HTR-8/SVneo (cell line): Measurements from ENCODE around the gene RBM11.
"Not testable (repeated sequence)": the region's sequence is repeated elsewhere in the genome, so short reads cannot be mapped to it uniquely, and the experiment has no call there.

Experiments used
- DNase-seq: peaks from one replicate; pipeline ENCODE4 v3.0.0; 2011; ENCODE audit warnings: low spot score, mixed read lengths; ENCODE audit not compliant: insufficient read length
- FAIRE-seq: peaks from 2 replicates; lab custom pipeline; 2011; peaks lifted over from hg19 to GRCh38; lab: Jason Lieb, UNC

Gene RBM11, protein sequence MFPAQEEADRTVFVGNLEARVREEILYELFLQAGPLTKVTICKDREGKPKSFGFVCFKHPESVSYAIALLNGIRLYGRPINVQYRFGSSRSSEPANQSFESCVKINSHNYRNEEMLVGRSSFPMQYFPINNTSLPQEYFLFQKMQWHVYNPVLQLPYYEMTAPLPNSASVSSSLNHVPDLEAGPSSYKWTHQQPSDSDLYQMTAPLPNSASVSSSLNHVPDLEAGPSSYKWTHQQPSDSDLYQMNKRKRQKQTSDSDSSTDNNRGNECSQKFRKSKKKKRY

DNA sequence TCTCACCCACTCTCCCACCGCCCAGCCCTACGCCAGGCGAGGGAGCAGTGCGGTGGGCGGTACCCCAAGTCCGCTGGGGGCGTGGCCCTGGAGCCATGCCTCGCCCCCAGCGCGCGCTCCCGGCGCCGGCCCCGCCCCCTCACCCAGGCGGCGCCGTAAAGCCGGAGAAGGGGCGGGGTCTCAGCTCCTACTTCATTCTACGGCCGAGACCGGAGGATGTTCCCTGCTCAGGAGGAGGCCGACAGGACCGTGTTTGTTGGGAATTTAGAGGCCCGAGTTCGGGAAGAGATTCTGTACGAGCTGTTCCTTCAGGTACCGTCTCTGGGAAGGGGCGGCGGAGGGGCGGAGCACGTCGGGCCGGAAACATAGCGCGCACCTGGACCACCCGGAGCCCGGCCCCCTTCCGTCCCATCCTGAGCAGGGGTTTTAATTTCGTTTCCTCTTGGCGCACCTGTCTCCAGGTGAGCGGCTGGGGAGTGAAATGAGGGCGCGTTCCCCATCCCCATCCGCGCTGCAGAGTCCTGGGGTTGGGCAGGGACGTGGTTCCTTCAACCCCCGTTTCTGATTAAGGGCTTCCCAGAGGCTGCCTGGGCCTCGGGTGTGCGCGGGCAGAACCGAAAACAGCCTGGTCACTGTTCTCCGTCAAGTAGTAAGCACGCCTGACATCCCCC is at the start of gene RBM11:
TSS of gene RBM11 (plus strand) at position 187 of the 671 bp plus-strand sequence. CDS start at position 217, 30 bp downstream.
- FAIRE-seq (peak; percentile 54), DNase-seq (peak; percentile 45)

DNA sequence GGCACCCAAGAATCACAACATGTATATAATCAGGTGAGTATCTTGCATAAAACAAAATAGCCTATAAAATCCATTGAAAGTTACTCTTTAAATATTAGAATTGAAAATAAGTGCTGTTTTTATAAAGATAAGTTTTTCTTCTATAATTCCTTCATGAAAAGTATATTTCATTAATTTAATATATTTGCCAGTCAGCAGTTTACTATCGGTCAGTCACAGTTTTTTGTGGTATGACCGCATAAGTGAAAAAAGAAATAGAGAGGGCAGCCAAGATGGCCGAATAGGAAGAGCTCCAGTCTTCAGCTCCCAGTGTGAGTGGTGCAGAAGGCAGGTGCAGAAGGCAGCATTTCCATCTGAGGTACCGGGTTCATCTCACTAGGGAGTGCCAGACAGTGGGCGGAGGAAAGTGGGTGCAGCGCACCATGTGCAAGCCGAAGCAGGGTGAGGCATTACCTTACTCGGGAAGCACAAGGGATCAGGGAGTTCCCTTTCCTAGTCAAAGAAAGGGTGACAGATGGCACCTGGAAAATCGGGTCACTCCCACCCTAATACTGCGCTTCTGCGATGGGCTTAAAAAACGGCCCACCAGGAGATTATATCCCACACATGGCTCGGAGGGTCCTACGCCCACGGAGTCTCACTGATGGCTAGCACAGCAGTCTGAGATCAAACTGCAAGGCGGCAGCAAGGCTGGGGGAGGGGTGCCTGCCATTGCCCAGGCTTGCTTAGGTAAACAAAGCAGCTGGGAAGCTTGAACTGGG is 49.3 kb upstream of the RBM11 start:
- not testable (repeated sequence) for FAIRE-seq, DNase-seq

DNA sequence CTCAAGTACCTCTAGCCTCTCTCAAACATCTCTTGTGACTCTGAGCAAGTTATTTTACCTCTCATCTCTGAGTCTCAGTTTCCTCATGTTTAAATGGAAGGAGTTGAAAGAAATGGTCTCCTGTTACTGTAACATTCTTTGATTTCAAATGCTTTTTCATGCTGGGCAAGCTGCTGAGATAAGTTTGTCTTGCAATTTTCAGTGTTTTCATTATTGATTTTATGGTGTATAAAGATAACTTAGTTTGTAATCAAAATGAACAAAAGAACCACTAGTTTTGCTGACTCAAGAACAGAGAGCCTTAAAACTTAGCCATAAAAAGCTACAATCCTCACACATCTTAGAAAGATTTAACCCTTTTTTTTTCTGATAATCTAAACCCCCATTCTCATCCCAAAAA is 9.7 kb upstream of the RBM11 start:
- no peak for FAIRE-seq
- no peak for DNase-seq

DNA sequence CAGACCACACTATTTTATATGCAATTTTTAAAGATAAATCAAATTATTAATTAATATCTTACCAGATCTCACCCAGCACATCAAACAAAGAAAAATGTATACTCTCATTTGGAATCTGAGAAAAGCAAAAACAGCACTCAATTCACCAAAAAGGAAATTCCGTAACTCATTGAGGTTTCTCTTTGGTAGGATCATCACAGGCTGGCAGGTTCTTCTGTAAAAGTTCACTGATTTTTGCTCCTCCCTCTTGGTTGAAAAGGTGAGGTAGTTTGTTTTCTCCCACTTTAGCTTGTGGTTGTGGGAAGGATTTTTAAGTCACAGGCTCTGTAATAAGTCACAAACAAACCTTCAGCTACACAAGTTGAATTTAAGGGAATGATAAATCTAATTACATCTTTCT is 5.2 kb upstream of the RBM11 start, which contains the start of gene LIPI:
TSS of gene LIPI (minus strand) at position 218 of the 400 bp plus-strand sequence. CDS start at position 108, 110 bp downstream.
- DNase-seq (no peak), FAIRE-seq (no peak)

DNA sequence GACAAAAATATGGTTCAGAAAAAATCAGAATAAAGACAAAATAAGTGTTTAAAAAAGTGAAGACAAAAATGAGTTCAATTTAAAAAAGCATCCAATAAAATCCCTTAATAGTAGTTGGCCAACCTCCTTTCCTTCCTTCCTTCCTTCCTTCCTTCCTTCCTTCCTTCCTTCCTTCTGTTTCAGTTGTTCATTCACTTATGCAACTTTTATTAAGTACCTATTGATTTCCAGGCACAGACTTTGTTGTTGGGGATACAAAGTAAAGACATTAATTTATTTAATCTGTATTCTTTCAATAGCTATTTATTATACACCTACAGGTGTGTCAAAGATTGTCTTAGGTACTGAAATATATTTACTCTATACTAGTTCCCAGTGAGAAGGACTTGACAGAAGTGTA is 2.8 kb upstream of the RBM11 start:
- DNase-seq (no peak), FAIRE-seq (no peak)

DNA sequence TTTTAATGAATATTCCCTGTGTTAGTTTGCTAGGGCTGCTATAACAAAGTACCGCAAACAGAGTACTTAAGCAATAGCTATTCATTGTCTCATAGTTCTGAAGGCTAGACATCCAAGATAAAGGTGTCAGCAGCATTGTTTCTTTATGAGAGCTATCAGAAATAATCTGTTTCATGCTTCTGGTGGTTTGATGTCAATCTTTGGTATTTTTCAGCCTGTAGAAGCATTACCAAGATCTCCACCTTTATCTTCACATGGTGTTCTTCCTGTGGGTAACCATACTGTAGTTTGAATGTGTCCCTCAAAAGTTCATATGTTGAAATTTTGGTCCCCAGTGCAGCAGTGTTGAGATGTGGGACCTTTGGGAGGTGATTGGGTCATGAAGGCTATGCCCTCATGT is 7.4 kb downstream of the RBM11 start:
- FAIRE-seq: no peak
- no peak for DNase-seq

DNA sequence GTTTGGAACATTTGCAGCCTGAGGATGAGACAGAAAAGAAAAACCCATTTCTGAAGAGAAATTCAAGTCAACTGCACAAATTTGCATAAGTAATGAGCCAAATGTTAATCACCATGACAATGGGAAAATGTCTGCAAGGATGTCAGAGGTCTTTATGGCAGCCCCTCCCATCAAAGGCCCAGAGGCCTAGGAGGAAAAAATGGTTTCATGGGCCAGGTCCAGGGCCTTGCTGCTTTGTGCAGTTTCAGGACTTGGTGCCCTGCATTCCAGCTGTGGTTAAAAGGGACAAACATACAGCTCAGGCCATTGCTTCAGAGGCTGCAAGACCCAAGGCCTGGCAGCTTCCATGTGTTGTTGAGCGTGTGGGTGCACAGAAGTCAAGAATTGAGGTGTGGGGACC is 13.4 kb downstream of the RBM11 start:
- DNase-seq: no peak
- FAIRE-seq: no peak

DNA sequence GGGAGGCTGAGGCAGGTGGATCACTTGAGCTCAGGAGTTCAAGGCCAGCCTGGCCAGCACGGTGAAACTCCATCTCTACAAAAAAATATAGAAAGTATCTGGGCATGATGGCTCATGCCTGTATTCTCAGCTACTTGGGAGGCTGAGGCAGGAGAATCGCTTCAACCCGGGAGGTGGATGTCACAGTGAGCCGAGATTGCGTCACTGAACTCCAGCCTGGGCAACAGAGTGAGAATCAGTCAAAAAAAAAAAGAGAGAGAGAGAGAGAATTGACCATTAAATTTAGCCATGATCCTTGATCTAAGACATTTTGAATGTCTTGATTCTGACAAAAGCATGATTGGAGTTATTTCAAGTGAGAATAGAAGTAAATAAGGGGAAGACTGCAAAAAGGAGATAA is 19.1 kb downstream of the RBM11 start:
- FAIRE-seq (no peak), DNase-seq (no peak)

DNA sequence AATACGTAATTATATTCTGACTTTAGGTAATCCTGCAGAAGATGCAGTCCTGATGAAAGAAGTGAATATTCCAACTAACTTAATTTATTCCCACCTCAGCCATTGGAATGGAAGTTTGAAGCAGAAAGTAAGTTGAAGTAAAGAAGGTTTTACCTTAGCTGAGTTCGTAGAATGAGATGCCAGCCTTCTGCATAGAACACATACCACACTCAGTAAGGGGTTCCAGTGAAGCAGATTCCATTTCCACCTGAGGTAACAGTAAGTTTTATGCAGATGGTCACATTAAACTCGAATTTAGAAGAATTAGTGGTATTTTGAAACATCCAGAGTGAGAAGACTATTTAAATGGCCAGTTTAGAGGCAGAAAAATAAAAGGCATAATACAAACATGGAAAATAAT is 20.2 kb downstream of the RBM11 start:
- DNase-seq (no peak), FAIRE-seq (no peak)

DNA sequence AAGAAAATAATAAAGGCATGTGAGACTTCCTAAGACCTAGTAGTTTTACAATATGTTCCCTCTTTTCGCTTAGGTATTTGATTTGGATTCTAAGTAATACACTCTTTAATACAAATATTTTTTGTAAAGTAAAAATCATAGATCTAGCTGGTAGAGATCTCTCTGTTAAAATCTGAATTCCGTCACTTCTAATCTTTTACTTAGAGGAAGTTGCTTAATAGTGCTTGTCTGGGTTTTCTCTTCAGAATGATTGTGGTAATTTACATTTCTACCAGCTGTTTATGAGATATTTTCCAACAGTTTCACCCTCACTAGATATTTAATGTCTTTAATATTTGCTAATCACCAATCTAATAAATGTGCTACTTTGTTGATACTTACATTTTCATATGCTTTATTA is 23.3 kb downstream of the RBM11 start:
- DNase-seq: no peak
- no peak for FAIRE-seq

DNA sequence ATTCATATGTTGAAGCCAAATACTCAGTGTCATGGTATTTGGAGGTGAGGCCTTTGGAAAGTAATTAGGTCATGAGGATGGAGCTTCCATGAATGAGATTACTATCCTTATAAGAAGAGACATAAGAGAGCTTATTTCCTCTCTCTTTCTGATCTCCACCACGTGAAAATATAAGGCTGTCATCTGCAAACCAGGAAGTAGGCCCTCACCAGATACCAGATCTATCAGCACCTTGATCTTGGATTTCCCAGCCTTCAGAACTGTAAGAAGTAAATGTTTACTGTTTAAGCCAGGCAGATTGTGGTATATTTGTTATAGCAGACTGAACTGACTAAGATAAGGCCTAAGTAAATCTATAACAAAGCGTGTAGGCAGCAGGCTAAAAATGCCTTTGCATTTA is 25.3 kb downstream of the RBM11 start:
- FAIRE-seq: no peak

DNA sequence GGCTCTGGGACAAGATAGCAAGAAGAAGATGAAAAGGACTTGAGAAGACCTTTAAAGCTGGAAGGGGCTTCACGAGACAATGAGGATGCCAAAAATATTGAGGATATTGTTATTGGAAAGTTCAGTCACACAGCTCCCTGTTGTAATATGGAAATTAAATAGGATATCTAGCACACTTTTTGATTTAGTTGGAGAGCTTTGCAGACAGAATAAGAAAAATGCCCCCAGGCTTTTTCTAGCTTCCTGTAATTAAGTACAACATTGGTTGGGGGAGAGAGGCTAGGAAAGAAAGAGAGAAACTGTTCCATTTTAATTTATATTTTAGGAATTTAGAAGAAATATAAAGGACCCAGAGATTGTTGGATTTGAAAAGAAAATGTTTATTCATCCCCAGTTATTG is 27.5 kb downstream of the RBM11 start:
- FAIRE-seq: no peak

More for the DNA sequence above, 25.3 kb downstream of the RBM11 start:
- DNase-seq: no peak

DNA sequence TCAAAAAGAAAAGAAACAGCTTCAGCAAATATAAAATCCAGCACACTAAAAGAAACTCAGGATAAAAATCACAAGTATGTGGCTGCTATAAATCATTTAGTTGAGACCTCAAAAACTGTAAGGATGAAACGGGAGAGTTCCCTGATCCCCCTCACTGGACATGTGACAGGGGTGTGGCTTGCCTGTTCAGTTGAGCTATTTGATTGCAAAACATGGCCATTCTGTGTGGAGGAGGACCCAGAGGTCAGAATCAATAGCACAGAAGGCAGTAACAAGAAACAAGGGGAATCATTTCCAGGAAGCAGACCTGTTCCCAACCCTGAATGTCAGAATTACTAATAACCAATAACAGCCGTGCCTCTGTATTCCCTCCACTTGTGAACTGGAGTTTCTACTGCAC is 27.9 kb downstream of the RBM11 start:
- FAIRE-seq: no peak
- peak; percentile 7 for DNase-seq

More for the DNA sequence above, 27.5 kb downstream of the RBM11 start:
- no peak for DNase-seq

DNA sequence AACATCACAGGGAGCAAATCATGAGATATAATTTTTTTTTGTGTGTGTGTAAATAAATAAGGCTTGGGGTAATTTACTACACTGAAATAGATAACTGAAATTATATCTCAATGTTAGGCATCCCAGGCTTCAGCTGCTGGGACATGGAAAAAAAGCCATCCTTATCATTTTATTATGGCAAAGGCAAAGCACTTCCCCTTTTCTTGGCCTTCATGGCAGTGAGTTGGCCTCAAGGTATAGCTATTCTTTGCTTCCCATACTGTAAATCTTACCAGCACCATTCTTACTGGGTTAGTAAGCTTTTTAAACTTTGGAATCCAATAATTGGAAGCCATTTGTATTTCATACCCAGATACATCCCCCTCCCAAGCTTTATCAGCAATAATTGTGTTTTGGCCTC is 29.0 kb downstream of the RBM11 start:
- FAIRE-seq: no peak
- DNase-seq: no peak

DNA sequence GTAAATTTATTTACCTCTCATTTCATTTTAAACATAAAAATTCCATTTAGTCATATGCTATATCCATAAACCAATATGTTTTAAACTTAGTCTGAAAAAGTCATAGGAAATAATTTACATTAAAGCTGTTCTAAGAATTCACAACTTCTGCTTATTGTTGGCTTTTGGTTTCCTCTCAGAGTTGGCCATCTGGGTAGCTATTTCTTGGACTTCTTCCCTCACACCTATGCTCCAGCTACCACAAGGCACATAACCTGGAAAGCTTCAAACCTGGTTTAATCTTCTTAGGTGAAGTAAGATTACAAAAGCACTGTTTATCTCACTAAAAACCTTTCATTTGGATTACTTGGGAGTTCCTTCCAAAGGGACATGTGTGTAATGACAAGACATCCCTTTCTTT is 29.8 kb downstream of the RBM11 start:
- FAIRE-seq (no peak), DNase-seq (no peak)

DNA sequence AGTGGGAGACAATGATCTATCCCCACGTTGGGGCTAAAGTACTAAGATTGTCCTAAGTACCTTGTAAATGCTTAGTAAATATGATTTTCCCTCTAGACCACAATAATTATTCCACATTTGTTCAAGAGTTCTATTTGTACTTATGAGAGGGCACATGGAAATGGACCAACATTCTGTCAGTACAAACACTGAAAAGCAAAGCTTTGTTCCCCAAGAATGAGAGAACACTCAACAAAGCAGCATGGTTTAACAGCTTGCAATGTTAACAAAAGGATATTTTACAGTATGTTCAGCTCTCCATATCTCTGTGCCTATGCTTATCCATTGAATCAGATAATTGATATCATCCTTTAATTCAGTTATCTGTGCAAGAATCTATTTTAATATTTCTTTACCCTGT is 35.4 kb downstream of the RBM11 start:
- no peak for DNase-seq

DNA sequence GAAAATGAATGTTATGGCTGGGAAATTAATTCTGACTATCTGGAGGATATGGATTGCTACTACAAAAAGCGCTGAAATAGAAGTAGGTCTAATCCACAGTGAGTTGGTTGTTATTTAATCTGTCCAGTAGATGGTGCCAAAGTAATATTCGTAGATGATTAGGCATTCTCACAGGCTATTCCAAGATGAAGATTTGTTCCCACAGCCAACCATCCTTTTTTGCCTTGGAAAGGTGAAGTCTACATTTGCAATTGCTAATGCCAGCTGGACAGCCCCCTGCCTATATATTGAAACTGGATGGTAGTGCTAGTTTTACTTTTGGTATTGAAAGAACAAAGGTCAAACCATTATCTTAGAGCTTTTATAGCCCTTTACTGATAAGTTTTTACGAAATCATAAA is 43.8 kb downstream of the RBM11 start:
- peak; percentile 39 for DNase-seq
- no peak for FAIRE-seq

More for the DNA sequence above, 35.4 kb downstream of the RBM11 start:
- no peak for FAIRE-seq

DNA sequence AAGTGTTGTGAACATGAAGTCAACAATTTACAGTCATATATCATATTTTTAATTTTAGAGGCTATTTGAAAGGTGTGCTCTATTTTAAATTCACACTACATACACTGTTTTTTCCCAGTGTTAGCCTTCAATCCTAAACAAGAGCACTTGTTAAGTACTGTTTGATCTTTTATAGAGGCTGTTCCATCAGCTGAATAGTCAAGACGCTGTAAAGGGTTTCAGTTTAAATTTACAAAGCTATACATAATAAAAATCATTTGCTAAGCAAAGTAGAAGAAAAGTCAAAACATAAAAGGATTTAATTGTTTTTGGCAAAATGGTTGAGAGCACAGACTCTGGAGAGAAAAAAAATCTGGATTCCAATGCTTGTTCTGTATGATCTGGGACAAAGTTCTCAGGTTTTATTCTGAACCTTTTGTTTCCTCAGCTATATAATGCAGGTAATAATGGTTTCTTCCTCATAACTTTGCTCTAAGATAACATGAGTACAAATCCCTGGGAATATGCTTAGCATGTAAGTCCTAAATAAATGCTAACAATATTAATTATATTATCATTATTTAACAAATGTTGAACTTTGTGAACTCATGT is 44.3 kb downstream of the RBM11 start:
- FAIRE-seq (no peak), DNase-seq (no peak)

DNA sequence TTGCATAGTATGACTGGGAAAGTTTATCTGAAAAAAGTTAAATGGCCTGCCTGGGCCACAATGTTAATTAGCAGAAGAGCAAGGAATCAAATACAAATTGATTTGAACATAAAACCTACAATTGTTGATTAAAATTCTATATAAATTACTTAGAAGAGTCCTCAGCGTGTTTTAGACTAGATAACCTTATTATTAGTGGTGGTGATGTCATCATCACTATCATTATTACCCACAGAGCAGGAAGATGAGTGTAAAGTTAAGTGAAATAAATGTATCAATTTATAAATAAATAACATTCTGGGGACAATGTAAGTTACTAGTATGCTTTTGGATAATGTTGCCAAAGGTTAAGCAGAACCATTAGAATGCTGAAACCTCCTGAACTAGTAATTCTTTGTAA is 46.1 kb downstream of the RBM11 start:
- DNase-seq: no peak
- FAIRE-seq: no peak

DNA sequence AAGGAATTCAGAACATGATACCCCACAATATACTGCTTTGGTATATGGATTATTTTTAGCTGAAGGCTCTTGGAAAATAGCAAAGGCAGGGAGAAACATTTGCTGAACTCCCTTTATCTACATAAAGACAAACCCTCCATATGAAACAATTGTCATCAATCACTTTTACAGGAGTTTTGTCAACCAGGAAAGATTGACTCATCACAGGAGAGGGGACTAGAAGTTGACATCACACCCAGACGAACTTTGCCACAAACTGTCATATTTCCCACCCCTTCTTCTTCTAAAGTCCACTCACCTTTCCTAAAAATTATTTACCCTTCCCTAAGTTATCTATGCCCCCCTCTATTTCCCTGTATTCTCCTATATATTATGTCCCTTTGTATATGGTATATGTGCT is 47.9 kb downstream of the RBM11 start:
- DNase-seq (no peak), FAIRE-seq (no peak)

DNA sequence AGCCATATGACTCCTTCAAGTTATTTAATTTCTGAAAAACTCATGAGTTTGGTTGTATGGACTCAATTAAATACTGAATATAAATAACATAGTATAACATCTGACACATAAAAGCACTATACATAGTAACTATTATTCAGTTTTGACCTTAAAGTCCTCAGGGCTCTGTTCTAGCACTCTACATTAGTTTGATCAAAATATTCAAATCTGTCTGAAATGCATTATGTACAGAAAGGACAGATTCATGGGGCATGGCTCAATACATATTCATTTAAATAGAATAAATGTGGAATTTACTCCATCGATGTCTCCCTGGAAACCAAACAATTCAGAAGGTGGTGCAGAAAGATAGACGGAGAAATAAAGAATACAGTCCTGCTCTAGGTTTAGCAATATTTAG is 49.1 kb downstream of the RBM11 start:
- no peak for FAIRE-seq

More for the DNA sequence above, 49.1 kb downstream of the RBM11 start:
- no peak for DNase-seq
